Measurements from ENCODE around the gene MALRD1.

MALRD1 gene

DNA sequence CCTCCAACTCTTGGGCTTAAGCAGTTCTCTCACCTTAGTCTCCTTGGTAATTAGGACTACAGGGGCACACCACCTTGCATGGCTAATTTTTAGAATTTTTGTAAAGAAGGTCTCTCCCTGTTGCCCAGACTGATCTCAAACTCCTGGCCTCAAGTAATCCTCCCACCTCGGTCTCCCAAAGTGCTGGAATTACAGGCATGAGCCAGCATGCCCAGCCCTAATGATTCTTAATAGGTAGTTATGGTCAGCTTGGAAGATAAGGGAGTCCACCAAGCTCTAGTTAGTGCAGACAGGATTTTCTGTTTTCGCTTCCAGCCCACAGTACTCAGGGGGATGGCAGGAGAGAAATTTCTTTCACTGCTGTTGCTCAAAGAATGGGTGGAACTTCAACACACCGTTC lies 639.7 kb downstream of the MALRD1 start:
- Histone ChIP-seq H3K36me3 (no peaks in the 10 kb centered on the region), H3K9me3 (ENCODE audit: severe bottlenecking) (no peaks in the 10 kb centered on the region), H3K27ac (no peak overlapping the region), H3K4me3 (ENCODE audit: low read depth, low read length) (no peak overlapping the region), H3K27me3 (ENCODE audit: insufficient read depth, low read depth, severe bottlenecking) (no peaks in the 10 kb centered on the region)
- DNase-seq = no peak
- TF ChIP-seq, protein P1, sequence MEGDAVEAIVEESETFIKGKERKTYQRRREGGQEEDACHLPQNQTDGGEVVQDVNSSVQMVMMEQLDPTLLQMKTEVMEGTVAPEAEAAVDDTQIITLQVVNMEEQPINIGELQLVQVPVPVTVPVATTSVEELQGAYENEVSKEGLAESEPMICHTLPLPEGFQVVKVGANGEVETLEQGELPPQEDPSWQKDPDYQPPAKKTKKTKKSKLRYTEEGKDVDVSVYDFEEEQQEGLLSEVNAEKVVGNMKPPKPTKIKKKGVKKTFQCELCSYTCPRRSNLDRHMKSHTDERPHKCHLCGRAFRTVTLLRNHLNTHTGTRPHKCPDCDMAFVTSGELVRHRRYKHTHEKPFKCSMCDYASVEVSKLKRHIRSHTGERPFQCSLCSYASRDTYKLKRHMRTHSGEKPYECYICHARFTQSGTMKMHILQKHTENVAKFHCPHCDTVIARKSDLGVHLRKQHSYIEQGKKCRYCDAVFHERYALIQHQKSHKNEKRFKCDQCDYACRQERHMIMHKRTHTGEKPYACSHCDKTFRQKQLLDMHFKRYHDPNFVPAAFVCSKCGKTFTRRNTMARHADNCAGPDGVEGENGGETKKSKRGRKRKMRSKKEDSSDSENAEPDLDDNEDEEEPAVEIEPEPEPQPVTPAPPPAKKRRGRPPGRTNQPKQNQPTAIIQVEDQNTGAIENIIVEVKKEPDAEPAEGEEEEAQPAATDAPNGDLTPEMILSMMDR (IDR thresholded peaks at IDR 0.05; ENCODE audit: low read depth, low read length) = no peak

DNA sequence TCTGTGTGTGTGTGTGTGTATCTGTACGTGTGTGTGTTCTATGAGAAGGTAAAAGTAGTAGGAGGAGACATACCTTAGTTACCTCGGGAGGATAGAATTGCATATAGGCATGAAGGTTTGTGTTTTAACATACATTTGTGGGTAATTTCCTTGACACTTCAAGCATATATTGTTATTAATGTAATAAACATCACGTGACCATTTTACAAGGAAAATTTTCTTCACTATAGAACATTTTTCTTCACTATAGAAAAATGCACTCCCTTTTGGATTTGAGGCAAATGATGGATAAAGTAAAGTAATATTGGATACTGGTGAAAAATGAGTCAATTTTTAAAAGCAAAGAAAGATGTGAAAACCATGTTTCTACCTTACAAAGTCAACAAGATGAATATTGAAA lies 640.6 kb downstream of the MALRD1 start:
- Histone ChIP-seq H3K9me3 (ENCODE audit: severe bottlenecking) (no peaks in the 10 kb centered on the region), H3K27ac (no peak overlapping the region), H3K4me3 (ENCODE audit: low read depth, low read length) (no peak overlapping the region), H3K36me3 (no peaks in the 10 kb centered on the region), H3K27me3 (ENCODE audit: insufficient read depth, low read depth, severe bottlenecking) (no peaks in the 10 kb centered on the region)
- DNase-seq = no peak
- TF ChIP-seq, protein P1 (IDR thresholded peaks at IDR 0.05; ENCODE audit: low read depth, low read length) = no peak

DNA sequence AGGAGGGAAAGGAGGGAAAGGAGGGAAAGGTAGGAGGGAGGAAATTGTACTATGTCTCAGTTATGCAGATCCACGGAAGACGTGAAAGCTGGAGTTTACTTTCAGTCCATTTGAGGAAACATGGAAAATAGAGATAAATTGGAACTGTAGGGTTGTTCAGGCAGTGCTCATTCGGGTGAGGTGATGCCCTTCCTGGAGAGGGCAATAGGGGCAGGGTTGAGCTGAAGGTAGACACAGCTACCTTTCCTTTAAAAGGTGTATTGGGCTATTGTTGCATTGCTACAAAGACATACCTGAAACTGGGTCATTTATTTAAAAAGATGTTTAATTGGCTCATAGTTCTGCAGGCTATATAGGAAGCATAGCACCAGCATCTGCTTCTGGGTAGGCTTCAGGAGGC lies 650.7 kb downstream of the MALRD1 start:
- no peak for DNase-seq
- Histone ChIP-seq H3K27me3 (ENCODE audit: insufficient read depth, low read depth, severe bottlenecking) (no peaks in the 10 kb centered on the region), H3K27ac (no peak overlapping the region), H3K4me3 (ENCODE audit: low read depth, low read length) (no peak overlapping the region), H3K9me3 (ENCODE audit: severe bottlenecking) (no peaks in the 10 kb centered on the region), H3K36me3 (no peaks in the 10 kb centered on the region)
- TF ChIP-seq, protein P1 (IDR thresholded peaks at IDR 0.05; ENCODE audit: low read depth, low read length) = no peak

DNA sequence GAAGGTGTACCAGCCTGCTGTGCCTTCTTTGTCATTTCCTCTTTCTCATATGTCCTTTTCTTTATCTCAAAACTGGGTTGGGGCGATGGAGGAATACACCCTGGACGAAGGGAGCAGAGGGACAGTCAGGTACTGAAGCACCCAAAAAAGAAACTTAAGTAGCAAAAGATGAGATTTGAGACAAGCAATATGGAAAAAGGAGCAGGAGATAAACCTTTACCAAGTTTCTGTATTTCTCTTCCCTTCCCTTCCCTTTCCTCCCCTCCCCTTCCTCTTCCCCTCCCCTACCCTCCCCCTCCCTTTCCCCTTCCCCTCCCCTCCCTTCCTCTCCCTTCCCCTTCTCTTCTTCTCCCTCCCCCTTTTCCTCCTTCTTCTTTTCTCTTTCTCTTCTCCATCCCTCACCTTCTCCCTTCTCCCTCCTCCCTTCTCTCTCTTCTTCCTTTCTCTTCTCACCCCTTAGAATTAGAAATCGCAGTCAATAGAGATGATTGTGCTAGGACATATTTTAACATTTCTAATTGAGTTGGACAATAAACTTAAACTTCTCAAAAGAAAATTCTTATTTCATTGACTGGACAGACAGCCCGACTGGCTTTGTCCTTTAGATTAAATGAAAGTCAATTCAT lies 652.9 kb downstream of the MALRD1 start:
- Histone ChIP-seq H3K4me3 (ENCODE audit: low read depth, low read length) (no peak overlapping the region), H3K9me3 (ENCODE audit: severe bottlenecking) (no peaks in the 10 kb centered on the region), H3K27ac (no peak overlapping the region), H3K27me3 (ENCODE audit: insufficient read depth, low read depth, severe bottlenecking) (no peaks in the 10 kb centered on the region), H3K36me3 (no peaks in the 10 kb centered on the region)
- TF ChIP-seq, protein P1 (IDR thresholded peaks at IDR 0.05; ENCODE audit: low read depth, low read length) = no peak
- no peak for DNase-seq

DNA sequence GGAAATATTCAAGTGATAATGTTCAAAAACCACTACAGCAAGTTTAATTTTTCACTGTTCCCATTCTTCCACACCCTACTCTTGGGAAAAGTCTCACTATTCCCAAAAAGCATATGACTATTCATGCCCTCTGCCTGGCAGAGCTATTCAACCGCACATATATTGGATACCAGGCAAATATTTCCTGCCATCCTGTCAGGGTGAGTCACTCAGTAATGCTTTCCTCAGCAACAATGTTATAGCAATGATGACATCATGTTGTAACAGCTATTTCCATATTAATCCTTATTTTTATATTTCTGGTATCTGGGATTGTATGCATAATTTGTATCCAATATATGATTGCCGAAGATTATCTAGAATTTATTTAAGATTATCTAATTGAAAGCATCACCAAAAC lies 653.6 kb downstream of the MALRD1 start:
- Histone ChIP-seq H3K4me3 (ENCODE audit: low read depth, low read length) (no peak overlapping the region), H3K27me3 (ENCODE audit: insufficient read depth, low read depth, severe bottlenecking) (no peaks in the 10 kb centered on the region), H3K9me3 (ENCODE audit: severe bottlenecking) (no peaks in the 10 kb centered on the region), H3K36me3 (no peaks in the 10 kb centered on the region), H3K27ac (no peak overlapping the region)
- DNase-seq = no peak
- TF ChIP-seq, protein P1 (IDR thresholded peaks at IDR 0.05; ENCODE audit: low read depth, low read length) = no peak

DNA sequence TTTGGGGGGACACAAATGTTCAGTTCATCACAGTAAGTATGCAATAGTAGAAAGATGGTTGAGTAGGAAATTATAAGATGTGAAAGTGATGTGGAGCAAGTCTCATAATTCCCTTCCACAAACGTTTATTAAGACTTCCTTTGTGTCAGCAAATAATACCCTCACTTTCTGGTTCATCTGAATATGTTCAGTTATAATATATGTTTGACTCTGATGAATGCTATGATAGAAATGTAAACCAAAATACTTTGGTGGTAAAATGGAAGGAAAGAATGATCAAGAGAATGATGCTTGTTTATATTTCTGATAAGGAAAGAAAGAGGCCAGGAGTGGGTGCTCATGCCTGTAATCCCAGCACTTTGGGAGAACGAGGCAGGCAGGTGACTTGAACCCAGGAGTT lies 655.9 kb downstream of the MALRD1 start:
- Histone ChIP-seq H3K4me3 (ENCODE audit: low read depth, low read length) (no peak overlapping the region), H3K27ac (no peak overlapping the region), H3K9me3 (ENCODE audit: severe bottlenecking) (no peaks in the 10 kb centered on the region), H3K27me3 (ENCODE audit: insufficient read depth, low read depth, severe bottlenecking) (no peaks in the 10 kb centered on the region), H3K36me3 (no peaks in the 10 kb centered on the region)
- TF ChIP-seq, protein P1 (IDR thresholded peaks at IDR 0.05; ENCODE audit: low read depth, low read length) = no peak
- DNase-seq = no peak

Measured in WERI-Rb-1 (cell line).